Measurements from ENCODE around the gene MAP2K2.

GRCh38 chr19:4119763-4120162 lies 4.2 kb downstream of the MAP2K2 start:
- TF ChIP-seq CTCF (IDR thresholded peaks at IDR 0.05; ENCODE audit: low read depth, low read length) (no peak), EZH2phosphoT487 (IDR thresholded peaks at IDR 0.05; ENCODE audit: low read depth) (no peak)

Data from OCI-LY3 (cell line).